Liver (tissue), 10 donors: Measurements from ENCODE around the gene FCF1. TPM values are rescaled to one million over a fixed set of nuclear protein-coding genes. Genes with fewer than 3 reads are reported as not detected.

Experiments used
- DNase-seq: peaks from one replicate; pipeline ENCODE4 v3.0.0-alpha.2; 2017; ENCODE audit warnings: low spot score
- H3K27ac ChIP-seq, 2 donors: one replicate each; pipeline ENCODE4 v1.7.0; 2013; ENCODE audit warnings: inconsistent platforms in 2 of 2, low read length in 2 of 2, control low read depth in 1 of 2, low read depth in 1 of 2, mild to moderate bottlenecking in 1 of 2
- H3K27me3 ChIP-seq, 4 donors: one replicate each; pipeline versions ENCODE4 v1.6.1 to v1.7.0; 2013; ENCODE audit warnings: low read length in 3 of 4, inconsistent platforms in 1 of 4, mild to moderate bottlenecking in 1 of 4, moderate library complexity in 1 of 4; ENCODE audit not compliant: control insufficient read depth in 4 of 4, insufficient read depth in 4 of 4
- H3K36me3 ChIP-seq, 4 donors: one replicate each; pipeline versions ENCODE4 v1.6.1 to v1.7.0; 2013; ENCODE audit warnings: low read length in 3 of 4, mild to moderate bottlenecking in 3 of 4, low read depth in 1 of 4, moderate library complexity in 1 of 4; ENCODE audit not compliant: control insufficient read depth in 4 of 4, insufficient read depth in 3 of 4
- H3K4me1 ChIP-seq, 4 donors: one replicate each; pipeline versions ENCODE4 v1.6.1 to v1.7.0; 2013; ENCODE audit warnings: low read length in 3 of 4, mild to moderate bottlenecking in 3 of 4, moderate library complexity in 1 of 4; ENCODE audit not compliant: control insufficient read depth in 4 of 4, insufficient read depth in 4 of 4
- H3K4me3 ChIP-seq, 3 donors: one replicate each; pipeline versions ENCODE4 v1.6.1 to v1.7.0; 2013; ENCODE audit warnings: low read length in 3 of 3, control low read depth in 1 of 3, low read depth in 1 of 3, mild to moderate bottlenecking in 1 of 3
- H3K9ac ChIP-seq, 2 donors: one replicate each; pipeline ENCODE4 v1.7.0; 2013; ENCODE audit warnings: low read length in 2 of 2, mild to moderate bottlenecking in 2 of 2, moderate library complexity in 2 of 2, control low read depth in 1 of 2, low read depth in 1 of 2
- H3K9me3 ChIP-seq, 4 donors: one replicate each; pipeline versions ENCODE4 v1.6.1 to v1.7.0; 2013; ENCODE audit warnings: low read length in 3 of 4; ENCODE audit not compliant: control insufficient read depth in 4 of 4
- FOXA1 ChIP-seq: IDR thresholded peaks from 2 replicates; pipeline ENCODE4 v1.6.1; 2016; ENCODE audit warnings: antibody characterized with exemption
- FOXA2 ChIP-seq: IDR thresholded peaks from 2 replicates; pipeline ENCODE4 v1.6.1; 2016; ENCODE audit warnings: antibody characterized with exemption
- GABPA ChIP-seq, 2 donors: IDR thresholded peaks in 1 of 2; conservative IDR thresholded peaks in 1 of 2; 2 replicates each; pipeline ENCODE4 v1.6.1; 2016; ENCODE audit warnings: antibody characterized with exemption in 2 of 2, mild to moderate bottlenecking in 1 of 2, moderate library complexity in 1 of 2
- HNF4A ChIP-seq, 2 donors: conservative IDR thresholded peaks; 2 replicates each; pipeline ENCODE4 v1.6.1; 2016; ENCODE audit warnings: antibody characterized with exemption in 2 of 2, mild to moderate bottlenecking in 2 of 2
- HNF4G ChIP-seq: IDR thresholded peaks from 2 replicates; pipeline ENCODE4 v1.6.1; 2016; ENCODE audit warnings: antibody characterized with exemption
- JUND ChIP-seq, 2 donors: IDR thresholded peaks; 2 replicates each; pipeline ENCODE4 v1.6.1; 2016; ENCODE audit warnings: antibody characterized with exemption in 2 of 2
- NR2F2 ChIP-seq: IDR thresholded peaks from 2 replicates; pipeline ENCODE4 v1.6.1; 2016; ENCODE audit warnings: antibody characterized with exemption
- RAD21 ChIP-seq, 2 donors: IDR thresholded peaks; 2 replicates each; pipeline ENCODE4 v1.6.1; 2016; ENCODE audit warnings: antibody characterized with exemption in 2 of 2, mild to moderate bottlenecking in 2 of 2
- REST ChIP-seq: IDR thresholded peaks from 2 replicates; pipeline ENCODE4 v1.6.1; 2016; ENCODE audit warnings: antibody characterized with exemption, mild to moderate bottlenecking
- RXRA ChIP-seq, 2 donors: IDR thresholded peaks; 2 replicates each; pipeline ENCODE4 v1.6.1; 2017 to 2018; ENCODE audit warnings: antibody characterized with exemption in 2 of 2, mild to moderate bottlenecking in 1 of 2
- SP1 ChIP-seq: IDR thresholded peaks from 2 replicates; pipeline ENCODE4 v1.6.1; 2018; ENCODE audit warnings: antibody characterized with exemption, mild to moderate bottlenecking
- YY1 ChIP-seq: IDR thresholded peaks from 2 replicates; pipeline ENCODE4 v1.6.1; 2016; ENCODE audit warnings: antibody characterized with exemption, mild to moderate bottlenecking
- WGBS: extraction: QIAGEN DNeasy Blood & Tissue Kit; methylation state at CpG from one replicate; pipeline ENCODE4 v1.1.7; 2013; 5-methylcytosine and 5-hydroxymethylcytosine counted together
- polyA plus RNA-seq, 2 donors: library from polyadenylated mRNA; stranded (reverse) in 1 of 2; unstranded in 1 of 2; fragments of 200-250 nt in 1 of 2; fragments of >200 nt in 1 of 2; fragmentation: Nextera tagmentation in 1 of 2; extraction: Ambion mirVana in 1 of 2; gene quantifications; one replicate each; pipeline versions ENCODE4 v1.2.1 to v1.2.3, GENCODE V29; 2013 to 2015
- small RNA-seq: library from RNA; depleted of rRNA; stranded (forward); fragments of <200 nt; gene quantifications from one replicate; pipeline ENCODE3, GENCODE V24; 2014
- total RNA-seq, 2 donors: library from RNA; depleted of rRNA; stranded (reverse); fragments of >200 nt; gene quantifications; one replicate each; pipeline ENCODE4 v1.2.3, GENCODE V29; 2014
- TF ChIP-seq, protein P1 (sequence below): IDR thresholded peaks from 2 replicates; pipeline ENCODE4 v1.6.1; 2016; ENCODE audit warnings: antibody characterized with exemption
- TF ChIP-seq, protein P2 (sequence below): IDR thresholded peaks from 2 replicates; pipeline ENCODE4 v1.6.1; 2016; ENCODE audit warnings: antibody characterized with exemption
- TF ChIP-seq, protein P3 (sequence below): IDR thresholded peaks from 2 replicates; pipeline ENCODE4 v1.6.1; 2016; ENCODE audit warnings: antibody characterized with exemption
- TF ChIP-seq, protein P4 (sequence below): fragments of 150-350 bp; IDR thresholded peaks from 2 replicates; pipeline ENCODE4 v1.5.1; 2017; ENCODE audit warnings: improper control_type of control experiment, low read depth, low read length; ENCODE audit not compliant: missing input control
- donor health status: healthy.
- donor health status: healthy.
- donor health status: healthy.
- donor health status: healthy.
- donor health status: healthy.

Gene FCF1
- total and polyA plus RNA-seq, 4 donors: 3.7 to 15.3 (median 13.6) TPM

DNA sequence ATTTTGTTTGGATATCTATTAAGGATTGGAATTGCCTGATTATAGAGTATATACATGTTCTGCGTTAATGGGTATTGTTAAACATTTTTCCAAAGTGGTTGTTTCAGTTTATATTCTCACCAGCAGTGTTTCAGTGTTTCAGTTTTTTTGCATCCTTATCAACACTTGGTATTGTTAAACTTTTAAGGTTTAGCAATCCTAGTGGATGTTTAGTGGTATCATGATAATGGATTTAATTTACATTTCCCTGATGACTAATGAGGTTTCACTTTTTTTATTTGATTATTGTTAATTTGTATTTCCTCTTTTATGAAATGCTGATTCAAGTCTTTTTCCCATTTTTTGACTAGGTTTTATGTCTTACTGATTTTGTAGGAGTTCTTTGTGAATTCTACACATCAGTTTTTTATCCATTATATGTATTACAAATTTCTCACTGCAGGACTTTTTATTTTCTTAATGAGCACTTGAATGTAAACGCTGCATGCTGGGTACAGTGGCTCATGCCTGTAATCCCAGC is 73.9 kb downstream of the FCF1 start:
- H3K36me3 ChIP-seq: peaks cover 3 to 33% (median 19%) of the 10 kb centered on the region in 4 donors

More for the DNA sequence above, 73.9 kb downstream of the FCF1 start:
- Histone ChIP-seq H3K27ac (no peak overlapping the region), H3K4me3 (no peak overlapping the region), H3K9me3 (no peaks in the 10 kb centered on the region), H3K9ac (no peak overlapping the region), H3K4me1 (no peaks in the 10 kb centered on the region), H3K27me3 (no peaks in the 10 kb centered on the region)
- 94% methylated on average over 2 of the region's 2 CpGs for whole genome bisulfite sequencing
- DNase-seq: no peak
- TF ChIP-seq HNF4G (no peak), RXRA (IDR thresholded peaks at IDR 0.05) (no peak), YY1 (no peak), GABPA (IDR thresholded peaks at IDR 0.05 in 1 of 2, conservative IDR thresholded peaks at IDR 0.05 in 1 of 2) (no peak), JUND (IDR thresholded peaks at IDR 0.05) (no peak), RAD21 (IDR thresholded peaks at IDR 0.05) (no peak), SP1 (no peak), FOXA1 (no peak), NR2F2 (no peak), REST (no peak), FOXA2 (no peak), HNF4A (conservative IDR thresholded peaks at IDR 0.05) (no peak)
- TF ChIP-seq, protein P1, sequence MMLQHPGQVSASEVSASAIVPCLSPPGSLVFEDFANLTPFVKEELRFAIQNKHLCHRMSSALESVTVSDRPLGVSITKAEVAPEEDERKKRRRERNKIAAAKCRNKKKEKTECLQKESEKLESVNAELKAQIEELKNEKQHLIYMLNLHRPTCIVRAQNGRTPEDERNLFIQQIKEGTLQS: no peak
- TF ChIP-seq, protein P2, sequence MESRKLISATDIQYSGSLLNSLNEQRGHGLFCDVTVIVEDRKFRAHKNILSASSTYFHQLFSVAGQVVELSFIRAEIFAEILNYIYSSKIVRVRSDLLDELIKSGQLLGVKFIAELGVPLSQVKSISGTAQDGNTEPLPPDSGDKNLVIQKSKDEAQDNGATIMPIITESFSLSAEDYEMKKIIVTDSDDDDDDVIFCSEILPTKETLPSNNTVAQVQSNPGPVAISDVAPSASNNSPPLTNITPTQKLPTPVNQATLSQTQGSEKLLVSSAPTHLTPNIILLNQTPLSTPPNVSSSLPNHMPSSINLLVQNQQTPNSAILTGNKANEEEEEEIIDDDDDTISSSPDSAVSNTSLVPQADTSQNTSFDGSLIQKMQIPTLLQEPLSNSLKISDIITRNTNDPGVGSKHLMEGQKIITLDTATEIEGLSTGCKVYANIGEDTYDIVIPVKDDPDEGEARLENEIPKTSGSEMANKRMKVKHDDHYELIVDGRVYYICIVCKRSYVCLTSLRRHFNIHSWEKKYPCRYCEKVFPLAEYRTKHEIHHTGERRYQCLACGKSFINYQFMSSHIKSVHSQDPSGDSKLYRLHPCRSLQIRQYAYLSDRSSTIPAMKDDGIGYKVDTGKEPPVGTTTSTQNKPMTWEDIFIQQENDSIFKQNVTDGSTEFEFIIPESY: no peak
- TF ChIP-seq, protein P3, sequence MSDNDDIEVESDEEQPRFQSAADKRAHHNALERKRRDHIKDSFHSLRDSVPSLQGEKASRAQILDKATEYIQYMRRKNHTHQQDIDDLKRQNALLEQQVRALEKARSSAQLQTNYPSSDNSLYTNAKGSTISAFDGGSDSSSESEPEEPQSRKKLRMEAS: no peak
- TF ChIP-seq, protein P4, sequence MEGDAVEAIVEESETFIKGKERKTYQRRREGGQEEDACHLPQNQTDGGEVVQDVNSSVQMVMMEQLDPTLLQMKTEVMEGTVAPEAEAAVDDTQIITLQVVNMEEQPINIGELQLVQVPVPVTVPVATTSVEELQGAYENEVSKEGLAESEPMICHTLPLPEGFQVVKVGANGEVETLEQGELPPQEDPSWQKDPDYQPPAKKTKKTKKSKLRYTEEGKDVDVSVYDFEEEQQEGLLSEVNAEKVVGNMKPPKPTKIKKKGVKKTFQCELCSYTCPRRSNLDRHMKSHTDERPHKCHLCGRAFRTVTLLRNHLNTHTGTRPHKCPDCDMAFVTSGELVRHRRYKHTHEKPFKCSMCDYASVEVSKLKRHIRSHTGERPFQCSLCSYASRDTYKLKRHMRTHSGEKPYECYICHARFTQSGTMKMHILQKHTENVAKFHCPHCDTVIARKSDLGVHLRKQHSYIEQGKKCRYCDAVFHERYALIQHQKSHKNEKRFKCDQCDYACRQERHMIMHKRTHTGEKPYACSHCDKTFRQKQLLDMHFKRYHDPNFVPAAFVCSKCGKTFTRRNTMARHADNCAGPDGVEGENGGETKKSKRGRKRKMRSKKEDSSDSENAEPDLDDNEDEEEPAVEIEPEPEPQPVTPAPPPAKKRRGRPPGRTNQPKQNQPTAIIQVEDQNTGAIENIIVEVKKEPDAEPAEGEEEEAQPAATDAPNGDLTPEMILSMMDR: no peak

Small RNA genes within 50 kb of the gene (small RNA-seq; reads per million reads assigned to genes)
- gene RF00409: not detected

Other genes starting within 250 kb of the FCF1 start
- gene NPC2, start 219.8 kb upstream of the FCF1 start, total RNA-seq: 100 to 1,000 TPM in 1 of 2 donors, 10 to 100 TPM in 1; 69.7 to 118 TPM
- 100 to 1,000 TPM in 1 of 2 donors, 10 to 100 TPM in 1; 91.5 to 133 TPM for gene NPC2, start 219.8 kb upstream of the FCF1 start, polyA plus RNA-seq
- gene ISCA2, start 219.4 kb upstream of the FCF1 start, total RNA-seq: 10 to 100 TPM in 1 of 2 donors, 1 to 10 TPM in 1; 7.1 to 19.9 TPM
- gene ISCA2, start 219.4 kb upstream of the FCF1 start, polyA plus RNA-seq: 10 to 100 TPM; 11.6 to 35.3 TPM
- gene LTBP2, start 100.9 kb upstream of the FCF1 start, total RNA-seq: 1 to 10 TPM; 1.1 to 1.3 TPM
- under 1 TPM; 0.24 to 0.69 TPM for gene LTBP2, start 100.9 kb upstream of the FCF1 start, polyA plus RNA-seq
- 10 to 100 TPM; 18.2 to 26.6 TPM for gene AREL1, start 64 bp upstream of the FCF1 start, total RNA-seq
- gene AREL1, start 64 bp upstream of the FCF1 start, polyA plus RNA-seq: 1 to 10 TPM; 5.6 to 8.3 TPM
- 10 to 100 TPM; 18.5 to 27.3 TPM for gene YLPM1, start 50.2 kb downstream of the FCF1 start, total RNA-seq
- 1 to 10 TPM; 5.9 to 7.9 TPM for gene YLPM1, start 50.2 kb downstream of the FCF1 start, polyA plus RNA-seq
- not detected for gene PROX2, start 163.0 kb downstream of the FCF1 start, total RNA-seq
- under 1 TPM in 1 of 2 donors, not detected in 1; 0.06 TPM for gene PROX2, start 163.0 kb downstream of the FCF1 start, polyA plus RNA-seq
- gene DLST, start 168.8 kb downstream of the FCF1 start, total RNA-seq: 10 to 100 TPM; 41.0 to 58.0 TPM
- gene DLST, start 168.8 kb downstream of the FCF1 start, polyA plus RNA-seq: 10 to 100 TPM; 10.7 to 69.3 TPM
- 1 to 10 TPM; 5.8 to 5.9 TPM for gene RPS6KL1, start 210.1 kb downstream of the FCF1 start, total RNA-seq
- 1 to 10 TPM; 1.1 to 1.9 TPM for gene RPS6KL1, start 210.1 kb downstream of the FCF1 start, polyA plus RNA-seq
- gene PGF, start 242.5 kb downstream of the FCF1 start, total RNA-seq: 1 to 10 TPM in 1 of 2 donors, under 1 TPM in 1; 0.61 to 4.5 TPM
- gene PGF, start 242.5 kb downstream of the FCF1 start, polyA plus RNA-seq: 1 to 10 TPM in 1 of 2 donors, under 1 TPM in 1; 0.90 to 2.8 TPM